Esophagus muscularis mucosa (tissue), 3 donors: ENCODE measurements around the gene GPR61.

Source experiments
- CTCF ChIP-seq, 3 experiments: fragments of 200-600 bp in 2 of 3; fragments of 450-650 bp in 1 of 3; sonication (generic) in 2 of 3; IDR thresholded peaks; one replicate each; pipeline ENCODE4 v1.5.1; 2017 to 2019; ENCODE audit warnings: antibody characterized with exemption in 3 of 3, mild to moderate bottlenecking in 2 of 3, moderate library complexity in 1 of 3
- POLR2AphosphoS5 ChIP-seq, 2 donors: sonication (generic); formaldehyde crosslinking; IDR thresholded peaks; one replicate each; pipeline ENCODE4 v1.6.1; 2017; ENCODE audit warnings: antibody characterized with exemption in 2 of 2

GRCh38 chr1:109502364-109502851 is 37.3 kb upstream of the GPR61 start:
- TF ChIP-seq POLR2AphosphoS5 (IDR thresholded peaks at IDR 0.05) (no peak), CTCF (IDR thresholded peaks at IDR 0.05) (no peak)
